Left ventricle myocardium inferior (tissue), 1 donor: ENCODE results near the gene HACL1. TPM values are rescaled to one million over a fixed set of nuclear protein-coding genes. Genes with fewer than 3 reads are reported as not detected.

Experiments used
- DNase-seq: peaks from one replicate; pipeline ENCODE4 v3.0.0-alpha.2; 2020
- H3K27ac ChIP-seq: fragments of 200-600 bp; replicated peaks from 2 replicates; pipeline ENCODE4 v1.8.0; 2021
- H3K27me3 ChIP-seq: fragments of 200-600 bp; 2 replicates; pipeline ENCODE4 v1.8.0; 2021; ENCODE audit warnings: low read depth
- H3K36me3 ChIP-seq: fragments of 200-600 bp; 2 replicates; pipeline ENCODE4 v1.8.0; 2021
- H3K4me1 ChIP-seq: fragments of 200-600 bp; 2 replicates; pipeline ENCODE4 v1.8.0; 2021
- H3K4me3 ChIP-seq: fragments of 200-600 bp; 2 replicates; pipeline ENCODE4 v1.8.0; 2021; ENCODE audit warnings: mild to moderate bottlenecking, moderate library complexity
- H3K9me3 ChIP-seq: fragments of 200-600 bp; replicated peaks from 2 replicates; pipeline ENCODE4 v1.8.0; 2021
- CTCF ChIP-seq: fragments of 200-600 bp; IDR thresholded peaks from 2 replicates; pipeline ENCODE4 v1.8.0; 2021; ENCODE audit warnings: antibody characterized with exemption, mild to moderate bottlenecking, borderline replicate concordance
- intact Hi-C: fragments of 100-400 bp; cut with micrococcal nuclease; formaldehyde crosslinking; loops from one replicate; pipeline ENCODE4 v1.11.0; 2022
- long read RNA-seq: library from polyadenylated mRNA; unstranded; transcript quantifications from one replicate; pipeline ENCODE4 v2.0.0, GENCODE V29; 2021
- total RNA-seq: library from RNA; stranded (reverse); fragmentation: NEBNext Ultra II Directional; extraction: Animal tissue kit (Norgen Biotek cat#: 25700); gene quantifications from one replicate; pipeline ENCODE4 v1.2.1, GENCODE V29; 2021
- donor health status: DM: no; HTN: yes; CAD: no; lungs with severe emphysema.

Gene HACL1
- total RNA-seq: 14.9 TPM
- long read RNA-seq, transcript HACL1-201 (17 exons, 2,266 nt): major isoform, 15 of 20 reads
- long read RNA-seq, partial matches to known transcripts: 1 of 20 reads
- long read RNA-seq, other reads (novel, unspliced or antisense): 1 of 20 reads

- H3K4me3 ChIP-seq: peak within 1 kb of the TSS; percentile 87
- peak; percentile 44 for TF ChIP-seq CTCF
- peak; percentile 96 for DNase-seq
- no peaks in the 10 kb centered on the region for H3K9me3 ChIP-seq
- no peaks in the 10 kb centered on the region for H3K27me3 ChIP-seq
- peaks cover 31% of the 10 kb centered on the region for H3K36me3 ChIP-seq
- H3K27ac ChIP-seq: peak within 1 kb of the TSS; percentile 88
- H3K4me1 ChIP-seq: peaks cover 33% of the 10 kb centered on the region
- intact Hi-C loops: no loop called here
These were observed at the start of gene HACL1, which contains the start of gene BTD for GRCh38 chr3:15601399-15602145. Gene HACL1 (minus strand): TSS chr3:15601569. CDS start chr3:15601463, 106 bp downstream. Gene BTD (plus strand): TSS chr3:15601745. CDS start chr3:15635440, 33,695 bp downstream.

GRCh38 chr3:15649858-15650257 lies 48.5 kb upstream of the HACL1 start:
- Histone ChIP-seq H3K4me3 (no peak overlapping the region), H3K27ac (no peak overlapping the region), H3K9me3 (peaks cover under 1% of the 10 kb centered on the region), H3K4me1 (peaks cover 27% of the 10 kb centered on the region), H3K36me3 (peaks cover 1% of the 10 kb centered on the region), H3K27me3 (no peaks in the 10 kb centered on the region)
- DNase-seq: no peak
- no peak for TF ChIP-seq CTCF
- intact Hi-C loops: no loop called here

GRCh38 chr3:15649341-15649740 lies 48.0 kb upstream of the HACL1 start:
- no peak for TF ChIP-seq CTCF
- no peaks in the 10 kb centered on the region for H3K9me3 ChIP-seq

GRCh38 chr3:15647611-15648167 lies 46.3 kb upstream of the HACL1 start:
- Histone ChIP-seq H3K27ac (peak overlapping the region; percentile 76), H3K36me3 (peaks cover 6% of the 10 kb centered on the region), H3K4me1 (peaks cover 27% of the 10 kb centered on the region), H3K4me3 (peak overlapping the region; percentile 8), H3K27me3 (no peaks in the 10 kb centered on the region), H3K9me3 (no peaks in the 10 kb centered on the region)
- intact Hi-C loops: no loop called here
- TF ChIP-seq CTCF: no peak
- no peak for DNase-seq

More at GRCh38 chr3:15649341-15649740, 48.0 kb upstream of the HACL1 start:
- intact Hi-C loops: no loop called here
- H3K27me3 ChIP-seq: no peaks in the 10 kb centered on the region
- H3K4me1 ChIP-seq: peaks cover 27% of the 10 kb centered on the region
- DNase-seq: no peak
- H3K36me3 ChIP-seq: peaks cover 6% of the 10 kb centered on the region
- no peak overlapping the region for H3K27ac ChIP-seq
- no peak overlapping the region for H3K4me3 ChIP-seq

- Histone ChIP-seq H3K36me3 (peaks cover 6% of the 10 kb centered on the region), H3K27ac (peak overlapping the region; percentile 76), H3K9me3 (no peaks in the 10 kb centered on the region), H3K27me3 (no peaks in the 10 kb centered on the region), H3K4me3 (peak overlapping the region; percentile 8), H3K4me1 (peaks cover 27% of the 10 kb centered on the region)
- TF ChIP-seq CTCF: no peak
- intact Hi-C loops: no loop called here
- DNase-seq: peak; percentile 33
These were observed 45.6 kb upstream of the HACL1 start for GRCh38 chr3:15646851-15647511.
